Measurements from ENCODE around the gene THAP11.
A peak's percentile ranks its signal among the peaks of the same experiment; 100 is the strongest.

THAP11 gene

GRCh38 chr16:67841816-67842508, at the start of gene THAP11:
TSS of gene THAP11 (plus strand) at chr16:67842320. CDS start at chr16:67842555, 235 bp downstream.
- H3K4me3 ChIP-seq (ENCODE audit: low read depth, low read length), result peak within 1 kb of the TSS; percentile 79
- TF ChIP-seq MAX (IDR thresholded peaks at IDR 0.05; ENCODE audit: low read depth, low read length) (no peak; the same call in 1 of the 2 replicates), MYC (IDR thresholded peaks at IDR 0.05; ENCODE audit: low read depth, low read length) (peak; percentile 10; the same call in 1 of the 2 replicates), POLR2A (IDR thresholded peaks at IDR 0.05; ENCODE audit: extremely low read depth, insufficient read length) (peak; percentile 52), CTCF (IDR thresholded peaks at IDR 0.05; ENCODE audit: low read depth, low read length) (peak; percentile 90)
- peak; percentile 97 for DNase-seq (ENCODE audit: low read depth)

- no peak for TF ChIP-seq POLR2A (IDR thresholded peaks at IDR 0.05; ENCODE audit: extremely low read depth, insufficient read length)
- no peak for TF ChIP-seq MAX (IDR thresholded peaks at IDR 0.05; ENCODE audit: low read depth, low read length)
- TF ChIP-seq MYC (IDR thresholded peaks at IDR 0.05; ENCODE audit: low read depth, low read length), result no peak
- TF ChIP-seq CTCF (IDR thresholded peaks at IDR 0.05; ENCODE audit: low read depth, low read length), result no peak
- DNase-seq (ENCODE audit: low read depth), result no peak
- no peak overlapping the region for H3K4me3 ChIP-seq (ENCODE audit: low read depth, low read length)
Observed at GRCh38 chr16:67796099-67796718, 45.9 kb upstream of the THAP11 start.

- DNase-seq (ENCODE audit: low read depth), result no peak
- H3K4me3 ChIP-seq (ENCODE audit: low read depth, low read length), result no peak overlapping the region
- TF ChIP-seq MYC (IDR thresholded peaks at IDR 0.05; ENCODE audit: low read depth, low read length) (no peak), POLR2A (IDR thresholded peaks at IDR 0.05; ENCODE audit: extremely low read depth, insufficient read length) (no peak), MAX (IDR thresholded peaks at IDR 0.05; ENCODE audit: low read depth, low read length) (no peak), CTCF (IDR thresholded peaks at IDR 0.05; ENCODE audit: low read depth, low read length) (no peak)
Observed at GRCh38 chr16:67800338-67800926, 41.7 kb upstream of the THAP11 start.

GRCh38 chr16:67801241-67801640, 40.9 kb upstream of the THAP11 start:
- TF ChIP-seq MYC (IDR thresholded peaks at IDR 0.05; ENCODE audit: low read depth, low read length), result no peak
- TF ChIP-seq POLR2A (IDR thresholded peaks at IDR 0.05; ENCODE audit: extremely low read depth, insufficient read length), result no peak
- no peak for TF ChIP-seq CTCF (IDR thresholded peaks at IDR 0.05; ENCODE audit: low read depth, low read length)
- no peak for TF ChIP-seq MAX (IDR thresholded peaks at IDR 0.05; ENCODE audit: low read depth, low read length)
- DNase-seq (ENCODE audit: low read depth), result no peak

GRCh38 chr16:67801883-67802282, 40.2 kb upstream of the THAP11 start:
- H3K4me3 ChIP-seq (ENCODE audit: low read depth, low read length), result no peak overlapping the region
- TF ChIP-seq POLR2A (IDR thresholded peaks at IDR 0.05; ENCODE audit: extremely low read depth, insufficient read length), result no peak
- DNase-seq (ENCODE audit: low read depth), result no peak

More at GRCh38 chr16:67801241-67801640, 40.9 kb upstream of the THAP11 start:
- no peak overlapping the region for H3K4me3 ChIP-seq (ENCODE audit: low read depth, low read length)

- no peak overlapping the region for H3K4me3 ChIP-seq (ENCODE audit: low read depth, low read length)
- DNase-seq (ENCODE audit: low read depth), result peak; percentile 60
- no peak for TF ChIP-seq MYC (IDR thresholded peaks at IDR 0.05; ENCODE audit: low read depth, low read length)
- TF ChIP-seq MAX (IDR thresholded peaks at IDR 0.05; ENCODE audit: low read depth, low read length), result no peak
- no peak for TF ChIP-seq CTCF (IDR thresholded peaks at IDR 0.05; ENCODE audit: low read depth, low read length)
- TF ChIP-seq POLR2A (IDR thresholded peaks at IDR 0.05; ENCODE audit: extremely low read depth, insufficient read length), result no peak
Observed at GRCh38 chr16:67803894-67804293, 38.2 kb upstream of the THAP11 start.

All from NB4 (cell line).